Left lobe of liver (tissue), 2 donors: ENCODE measurements around the gene ATF7IP. TPM values are rescaled to one million over a fixed set of nuclear protein-coding genes. Genes with fewer than 3 reads are reported as not detected.

ENCODE experiments used
- ATAC-seq: fragments of 200-7000 bp; cut with Tn5 transposase; one replicate; pipeline ENCODE4 v1.9.1; 2020; ENCODE audit warnings: mild to moderate bottlenecking, moderate library complexity
- DNase-seq: peaks from one replicate; pipeline ENCODE4 v3.0.0-alpha.2; 2020; ENCODE audit warnings: low spot score
- total RNA-seq: library from RNA; stranded (reverse); gene quantifications from one replicate; pipeline ENCODE4 v1.2.1, GENCODE V29; 2021
- donor health status: DM: no; HTN: no; CAD: no; lungs with moderate emphysema.
- donor health status: DM: no; HTN: yes; CAD: no.

Gene ATF7IP
- total RNA-seq, 1 donor from 2014 or later = 38.8 TPM

DNA sequence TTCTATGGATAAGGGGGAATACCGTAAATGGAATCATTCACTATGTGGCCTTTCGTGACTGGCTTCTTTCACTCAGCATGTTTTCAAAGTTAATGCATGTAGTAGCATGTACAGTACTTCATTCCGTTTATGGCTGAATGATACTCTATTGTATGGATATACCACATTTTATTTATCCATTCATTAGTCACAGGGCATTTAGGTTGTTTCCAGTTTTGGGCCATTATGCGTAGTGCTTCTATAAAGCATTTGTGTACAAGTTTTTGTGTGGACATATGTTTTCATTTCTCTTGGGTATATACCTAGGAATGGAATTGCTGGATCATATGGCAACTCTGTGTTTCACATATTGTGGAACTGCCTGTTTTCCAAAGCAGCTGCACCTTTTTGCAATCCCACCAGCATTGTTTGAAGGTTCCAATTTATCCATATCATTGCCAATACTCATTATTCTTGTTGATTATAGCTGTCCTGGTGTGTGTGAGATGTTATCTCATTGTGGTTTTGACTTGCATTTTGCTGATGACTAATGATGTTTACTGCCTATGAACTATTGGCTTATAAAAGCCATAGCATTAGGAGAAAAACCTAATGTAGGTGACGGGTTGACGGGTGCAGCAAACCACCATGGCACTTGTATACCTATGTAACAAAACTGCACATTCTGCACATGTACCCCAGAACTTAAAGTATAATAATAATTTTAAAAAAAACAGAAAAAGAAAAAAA is 45.5 kb downstream of the ATF7IP start:
- DNase-seq (no peak), ATAC-seq (no peak)

DNA sequence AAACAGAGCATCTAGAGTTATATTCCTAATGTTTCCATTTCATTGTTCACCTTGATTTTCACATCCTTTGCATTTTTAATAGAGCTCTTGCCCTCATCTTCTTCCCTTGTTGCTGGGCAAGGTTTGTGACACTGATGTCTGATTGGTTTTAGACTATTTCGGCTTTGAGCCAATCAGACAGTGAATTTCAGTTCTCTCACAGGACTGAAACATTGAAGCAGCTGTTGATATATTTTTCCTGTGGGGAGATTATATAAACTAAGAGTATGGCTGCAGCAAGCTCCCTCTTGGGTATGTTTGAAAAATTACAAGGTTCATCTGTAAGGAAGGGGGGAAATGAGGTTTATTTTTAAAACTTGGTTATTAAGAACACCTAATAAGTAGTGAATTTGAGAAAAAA is 51.2 kb downstream of the ATF7IP start:
- ATAC-seq (peak; percentile 43), DNase-seq (no peak)

GRCh38 chr12:14417715-14418114 is 52.2 kb downstream of the ATF7IP start:
- ATAC-seq (peak; percentile 58), DNase-seq (no peak)

- ATAC-seq = peak; percentile 62
Observed at GRCh38 chr12:14418451-14418890, 53.0 kb downstream of the ATF7IP start.

GRCh38 chr12:14422516-14423230 is 57.2 kb downstream of the ATF7IP start:
- ATAC-seq (no peak), DNase-seq (no peak)

More at GRCh38 chr12:14418451-14418890, 53.0 kb downstream of the ATF7IP start:
- DNase-seq = no peak

DNA sequence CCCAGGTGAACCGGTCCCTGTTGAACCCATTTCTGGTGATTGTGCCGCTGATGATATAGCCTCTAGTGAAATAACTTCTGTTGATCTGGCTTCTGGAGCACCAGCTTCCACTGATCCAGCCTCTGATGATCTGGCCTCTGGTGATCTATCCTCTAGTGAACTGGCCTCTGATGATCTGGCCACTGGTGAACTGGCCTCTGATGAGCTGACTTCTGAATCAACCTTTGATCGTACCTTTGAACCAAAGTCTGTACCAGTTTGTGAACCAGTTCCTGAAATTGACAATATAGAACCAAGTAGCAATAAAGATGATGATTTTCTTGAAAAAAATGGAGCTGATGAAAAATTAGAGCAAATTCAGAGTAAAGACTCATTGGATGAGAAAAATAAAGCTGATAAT is 59.1 kb downstream of the ATF7IP start:
- DNase-seq (no peak), ATAC-seq (peak; percentile 55)

- no peak for DNase-seq
- no peak for ATAC-seq
Observed at GRCh38 chr12:14426792-14427191, 61.3 kb downstream of the ATF7IP start.

DNA sequence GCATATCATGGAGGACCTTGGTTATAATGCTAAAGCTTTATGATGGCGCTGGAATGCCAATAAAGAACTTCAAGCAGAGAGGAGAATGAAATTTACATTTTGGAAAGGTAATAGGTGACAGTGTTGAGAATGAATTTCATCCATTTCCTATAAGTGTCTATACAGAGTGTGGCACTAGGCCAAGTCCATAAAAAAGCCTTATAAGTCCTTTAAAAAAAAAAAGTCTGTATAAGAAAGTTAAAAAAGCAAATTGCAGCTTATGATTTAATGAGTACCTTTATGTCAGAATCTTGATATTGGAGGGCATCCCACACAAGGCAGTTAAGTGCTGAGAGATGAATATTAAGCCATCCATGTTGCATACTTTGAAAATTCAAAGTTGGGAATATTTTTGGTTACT is 62.4 kb downstream of the ATF7IP start:
- DNase-seq (no peak), ATAC-seq (no peak)

DNA sequence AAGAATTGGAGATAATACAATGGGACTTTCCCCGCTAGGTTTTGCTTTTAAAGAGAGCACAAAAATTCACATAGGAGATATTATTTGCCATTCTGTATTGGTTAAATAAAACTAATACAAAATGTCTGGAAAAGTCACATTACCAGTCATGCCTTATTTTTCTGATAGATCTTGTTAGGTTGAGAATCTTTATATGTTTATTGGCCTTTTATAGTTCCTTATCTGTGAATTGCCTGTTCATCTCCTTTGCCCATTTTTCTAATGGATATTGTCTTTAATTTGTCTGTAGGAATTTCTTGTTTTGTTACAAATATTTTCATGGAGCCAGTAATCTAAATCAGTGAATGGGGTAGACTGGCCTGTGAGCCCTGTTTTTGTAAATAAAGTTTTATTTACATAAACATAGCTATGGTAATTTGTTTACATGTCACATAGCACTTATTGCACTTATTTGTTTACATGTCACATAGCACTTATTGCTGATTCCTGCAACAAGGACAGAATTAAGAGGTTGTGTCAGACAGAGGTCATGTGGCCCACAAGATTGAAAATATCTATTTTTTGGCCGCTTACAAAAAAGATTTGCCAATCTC is 65.0 kb downstream of the ATF7IP start:
- ATAC-seq = no peak
- DNase-seq = no peak

DNA sequence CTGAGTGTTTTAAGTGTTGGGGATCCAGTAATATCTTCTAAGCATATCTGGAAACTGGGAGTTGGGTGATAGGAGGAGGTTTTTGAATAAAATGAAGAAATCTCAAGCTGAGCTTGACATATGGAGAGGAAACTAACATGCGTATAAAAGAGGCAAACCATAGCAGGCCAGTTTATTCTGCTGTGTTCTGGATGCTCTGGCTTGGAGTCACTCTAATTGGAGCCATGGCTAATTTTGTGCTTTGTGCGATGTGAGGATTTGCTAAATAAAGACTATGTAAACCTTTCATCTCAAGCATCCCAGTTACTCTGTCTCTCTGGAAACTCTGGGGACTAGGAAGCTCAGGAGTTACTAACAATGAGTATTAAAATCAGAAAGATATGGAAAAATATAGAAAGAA is 66.5 kb downstream of the ATF7IP start:
- no peak for ATAC-seq
- DNase-seq = no peak

DNA sequence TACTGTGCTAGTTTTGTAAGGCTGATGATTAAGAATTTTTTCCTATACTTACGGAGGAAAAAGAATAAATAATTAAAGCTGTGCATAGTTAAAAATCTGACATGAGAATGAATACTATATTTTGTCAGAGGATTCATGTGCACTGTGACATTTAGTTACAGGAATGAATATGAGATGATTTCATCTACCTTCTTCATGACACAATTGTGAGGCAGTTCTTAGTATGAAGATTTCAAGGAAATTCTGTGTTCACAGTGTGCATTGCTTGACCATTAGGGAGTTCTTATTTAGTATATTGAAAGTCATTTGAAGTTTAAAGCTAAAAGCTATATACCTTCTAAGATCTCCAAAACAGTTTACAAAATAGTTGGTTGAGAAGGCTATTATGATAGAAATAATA is 70.1 kb downstream of the ATF7IP start:
- no peak for DNase-seq
- no peak for ATAC-seq

GRCh38 chr12:14442221-14442881 is 76.9 kb downstream of the ATF7IP start:
- peak; percentile 94 for ATAC-seq
- peak; percentile 73 for DNase-seq

- no peak for ATAC-seq
- no peak for DNase-seq
Observed at GRCh38 chr12:14443531-14443930, 78.0 kb downstream of the ATF7IP start.

DNA sequence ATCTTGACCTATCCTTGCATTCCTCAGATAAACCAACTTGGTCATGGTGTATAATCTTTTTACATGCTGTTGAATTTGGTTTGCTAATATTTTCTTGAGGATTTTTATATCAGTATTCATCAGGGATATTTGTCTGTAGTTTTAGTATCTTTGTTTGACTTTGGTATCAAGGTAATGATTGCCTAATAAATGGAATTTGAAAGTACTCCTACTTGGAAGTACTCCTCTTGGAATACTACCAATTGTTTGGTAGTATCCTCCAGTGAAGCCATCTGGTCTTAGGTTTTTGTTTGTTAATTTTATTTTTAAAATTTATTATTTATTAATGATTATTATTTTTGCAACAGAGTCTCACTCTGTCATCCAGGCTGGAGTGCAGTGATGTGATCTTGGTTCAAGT is 85.0 kb downstream of the ATF7IP start:
- peak; percentile 70 for ATAC-seq
- DNase-seq = no peak

GRCh38 chr12:14452336-14452735 is 86.9 kb downstream of the ATF7IP start:
- DNase-seq (no peak), ATAC-seq (no peak)

DNA sequence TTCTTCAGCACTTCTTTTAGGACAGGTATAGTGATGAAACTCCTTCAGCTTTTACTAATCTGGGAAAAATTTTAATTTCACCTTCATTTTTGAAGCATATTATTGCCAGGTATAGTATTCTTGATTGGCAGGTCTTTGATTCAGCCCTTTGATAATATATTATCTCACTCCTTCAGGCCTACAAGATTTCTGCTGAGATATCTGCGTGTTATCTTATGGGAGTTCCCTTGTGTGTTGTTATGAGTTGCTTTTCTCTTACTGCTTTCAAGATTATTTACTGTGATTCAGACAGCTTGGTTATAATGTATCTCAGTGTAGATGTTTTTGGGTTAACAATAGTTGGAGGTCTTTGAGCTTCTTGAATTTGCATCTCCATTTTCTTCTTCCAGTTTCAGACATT is 87.4 kb downstream of the ATF7IP start:
- no peak for DNase-seq
- no peak for ATAC-seq

- DNase-seq (no peak), ATAC-seq (peak; percentile 93)
Observed at GRCh38 chr12:14454098-14454907, 88.8 kb downstream of the ATF7IP start.

DNA sequence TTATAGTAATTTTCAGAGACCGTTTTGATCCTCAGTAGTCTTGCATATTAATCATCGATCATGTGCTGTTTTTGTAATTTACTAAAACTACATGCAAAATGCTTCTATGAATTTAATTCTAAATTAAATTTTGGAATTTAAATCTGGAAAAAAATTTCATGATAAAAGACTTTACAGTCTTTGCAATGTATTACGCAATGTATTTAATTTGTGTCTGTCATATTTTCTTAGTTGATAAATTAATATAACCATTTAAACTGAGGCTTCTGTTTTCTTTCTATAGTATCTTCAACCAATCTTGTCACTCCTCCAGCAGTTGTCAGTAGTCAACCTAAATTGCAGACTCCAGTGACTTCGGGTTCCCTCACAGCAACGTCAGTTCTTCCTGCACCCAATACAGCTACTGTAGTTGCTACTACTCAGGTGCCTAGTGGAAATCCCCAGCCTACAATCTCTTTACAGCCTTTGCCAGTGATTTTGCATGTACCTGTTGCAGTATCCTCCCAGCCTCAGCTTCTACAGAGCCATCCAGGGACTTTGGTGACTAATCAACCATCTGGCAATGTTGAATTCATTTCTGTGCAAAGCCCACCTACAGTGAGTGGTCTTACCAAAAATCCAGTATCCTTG is 94.8 kb downstream of the ATF7IP start:
- DNase-seq = no peak
- ATAC-seq = no peak

DNA sequence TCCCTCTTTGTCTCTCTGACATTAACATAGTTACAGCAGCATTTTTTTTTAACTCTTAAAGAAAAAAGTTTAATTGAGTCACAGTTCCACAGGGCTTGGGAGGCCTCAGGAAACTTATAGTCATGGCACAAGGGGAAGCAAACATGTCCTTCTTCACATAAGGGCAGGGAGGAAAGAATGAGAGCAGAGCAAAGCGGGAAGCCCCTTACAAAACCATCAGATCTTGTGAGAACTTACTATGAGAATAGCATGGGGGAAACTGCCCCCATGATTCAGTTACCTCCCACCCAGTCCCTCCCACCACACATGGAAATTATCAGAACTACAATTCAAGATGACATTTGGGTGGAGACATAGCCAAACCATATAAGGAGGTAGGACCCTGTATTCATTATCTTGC is 106.0 kb downstream of the ATF7IP start:
- DNase-seq (no peak), ATAC-seq (no peak)

DNA sequence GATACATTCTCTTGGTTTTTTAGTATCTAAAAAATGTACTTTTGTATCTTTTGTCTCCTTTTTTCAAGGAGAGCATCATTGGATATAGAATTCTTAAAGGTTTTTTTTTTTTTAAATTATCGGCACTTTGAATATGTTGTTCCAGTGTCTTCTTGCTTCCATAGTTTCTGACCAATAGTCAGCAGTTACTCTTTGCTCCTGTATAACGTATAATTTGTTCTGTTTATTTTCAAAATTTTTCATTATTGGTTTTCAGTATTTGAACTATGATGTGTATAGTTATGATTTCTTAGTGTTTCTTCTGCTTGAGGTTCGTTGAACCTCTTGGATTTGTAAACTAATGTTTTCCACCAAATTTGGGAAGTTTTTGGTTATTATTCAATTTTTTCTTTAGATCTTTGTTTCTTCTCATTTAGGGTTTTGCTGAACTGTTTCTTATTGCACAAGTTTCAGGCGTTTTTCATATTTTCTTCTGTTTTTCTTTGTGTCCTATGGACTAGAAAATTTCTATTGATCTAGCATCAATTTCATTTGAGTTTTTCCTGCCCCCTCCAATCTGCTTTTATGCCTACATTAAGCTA is 108.3 kb downstream of the ATF7IP start:
- DNase-seq (no peak), ATAC-seq (no peak)
